ENCODE results near the gene ASGR2.
"Not testable (repeated sequence)": the region's sequence is repeated elsewhere in the genome, so short reads cannot be mapped to it uniquely, and the experiment has no call there.

Gene ASGR2

DNA sequence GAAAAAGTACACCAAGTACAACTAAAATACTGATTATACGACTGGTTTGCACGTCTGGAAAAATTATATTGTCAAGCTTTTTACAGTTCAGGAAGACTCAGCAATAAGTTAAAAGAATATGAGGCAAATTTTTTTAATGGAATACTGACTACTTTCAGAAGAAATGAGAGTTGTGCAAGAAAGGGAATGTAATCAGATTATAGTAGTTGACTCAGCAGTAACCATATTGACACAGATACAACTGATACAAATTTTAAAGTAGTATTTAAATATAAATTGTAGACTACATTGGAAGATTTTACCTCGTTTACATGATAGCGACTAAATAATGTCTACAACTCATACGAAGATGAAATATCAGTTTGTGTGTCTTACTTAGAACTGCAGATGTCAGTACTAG lies 16.7 kb downstream of the ASGR2 start:
- DNase-seq, result no peak

DNA sequence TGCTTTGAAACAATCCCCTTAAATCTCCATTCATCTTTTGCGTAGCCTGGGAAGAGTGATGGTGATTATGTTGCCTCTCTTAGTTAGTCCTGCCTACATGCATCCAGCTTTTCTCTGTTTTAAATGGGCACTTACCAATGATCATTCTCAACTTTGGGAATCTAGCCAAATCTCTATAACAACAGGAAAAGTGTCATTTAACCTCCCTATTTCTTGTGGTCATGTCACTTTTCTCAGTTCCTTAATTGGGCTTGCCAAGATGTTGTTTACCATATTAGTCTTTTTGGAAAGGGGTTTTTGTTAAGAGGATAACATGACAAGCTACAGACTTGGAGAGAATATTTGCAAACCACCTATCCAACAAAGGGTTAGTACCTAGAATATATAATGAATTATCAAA lies 19.0 kb downstream of the ASGR2 start:
- DNase-seq, result no peak

DNA sequence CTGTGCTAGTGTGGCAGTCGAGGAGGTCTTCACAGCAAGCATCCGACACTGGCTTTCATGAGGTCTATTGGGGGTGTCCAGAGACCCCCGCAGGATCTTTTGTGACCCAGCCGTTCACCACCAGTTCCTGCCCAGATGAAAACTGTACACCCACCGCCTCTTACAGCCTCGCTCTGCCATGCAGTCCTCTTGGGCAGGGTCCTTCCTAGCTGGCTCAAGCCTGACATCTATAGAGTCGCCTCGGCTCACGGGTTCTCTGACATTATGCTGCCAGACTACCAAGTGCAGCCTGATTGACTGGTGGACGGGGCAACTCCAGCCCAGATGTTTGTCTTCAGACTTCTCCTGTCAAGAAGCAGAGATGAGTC lies 20.0 kb downstream of the ASGR2 start:
- no peak for DNase-seq

DNA sequence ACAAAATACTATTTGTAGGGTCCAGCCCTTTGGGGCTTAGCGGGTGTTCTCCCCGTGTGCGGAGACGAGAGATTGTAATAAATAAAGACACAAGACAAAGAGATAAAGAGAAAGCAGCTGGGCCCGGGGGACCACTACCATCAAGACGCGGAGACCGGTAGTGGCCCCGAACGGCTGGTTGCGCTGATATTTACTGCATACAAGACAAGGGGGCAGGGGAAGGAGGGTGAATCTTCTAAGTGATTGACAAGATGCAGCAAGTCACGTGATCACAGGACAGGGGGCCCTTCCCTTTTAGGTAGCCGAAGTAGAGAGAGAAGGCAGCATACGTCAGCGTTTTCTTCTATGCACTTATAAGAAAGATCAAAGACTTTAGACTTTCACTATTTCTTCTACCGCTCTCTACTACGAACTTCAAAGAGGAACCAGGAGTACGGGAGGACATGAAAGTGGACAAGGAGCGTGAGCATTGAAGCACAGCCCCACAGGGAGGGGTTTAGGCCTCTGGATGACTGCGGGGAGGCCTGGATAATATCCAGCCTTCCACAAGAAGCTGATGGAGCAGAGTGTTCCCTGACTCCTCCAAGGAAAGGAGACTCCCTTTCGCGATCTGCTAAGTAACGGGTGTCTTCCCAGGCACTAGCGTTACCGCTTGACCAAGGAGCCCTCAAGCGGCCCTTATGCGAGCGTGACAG lies 23.2 kb downstream of the ASGR2 start:
- not testable (repeated sequence) for DNase-seq

DNA sequence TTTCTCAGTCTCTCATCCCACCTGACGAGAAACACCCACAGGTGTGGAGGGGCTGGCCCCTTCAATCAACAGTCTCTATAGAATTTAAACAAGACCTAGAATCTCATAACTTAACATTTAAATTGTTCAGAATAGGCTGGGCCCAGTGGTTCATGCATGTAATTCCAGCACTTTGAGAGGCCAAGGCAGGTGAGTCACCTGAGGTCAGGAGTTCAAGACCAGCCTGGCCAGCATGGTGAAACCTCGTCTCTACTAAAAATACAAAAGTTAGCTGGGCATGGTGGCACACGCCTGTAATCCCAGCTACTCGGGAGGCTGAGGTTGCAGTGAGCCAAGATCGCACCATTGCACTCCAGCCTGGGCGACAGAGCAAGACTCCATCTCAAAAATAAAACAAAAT lies 25.1 kb downstream of the ASGR2 start:
- not testable (repeated sequence) for DNase-seq

DNA sequence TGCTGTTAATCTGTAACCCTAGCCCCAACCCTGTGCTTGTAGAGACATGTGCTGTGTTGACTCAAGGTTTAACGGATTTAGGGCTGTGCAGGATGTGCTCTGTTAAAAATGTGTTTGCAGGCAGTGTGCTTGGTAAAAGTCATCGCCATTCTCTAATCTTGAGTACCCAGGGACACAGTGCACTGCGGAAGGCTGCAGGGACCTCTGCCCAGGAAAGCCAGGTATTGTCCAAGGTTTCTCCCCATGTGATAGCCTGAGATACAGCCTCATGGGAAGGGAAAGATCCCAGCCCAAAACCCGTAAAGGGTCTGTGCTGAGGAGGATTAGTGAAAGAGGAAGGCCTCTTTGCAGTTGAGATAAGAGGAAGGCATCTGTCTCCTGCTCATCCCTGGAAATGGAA lies 26.2 kb downstream of the ASGR2 start:
- DNase-seq, result not testable (repeated sequence)

DNA sequence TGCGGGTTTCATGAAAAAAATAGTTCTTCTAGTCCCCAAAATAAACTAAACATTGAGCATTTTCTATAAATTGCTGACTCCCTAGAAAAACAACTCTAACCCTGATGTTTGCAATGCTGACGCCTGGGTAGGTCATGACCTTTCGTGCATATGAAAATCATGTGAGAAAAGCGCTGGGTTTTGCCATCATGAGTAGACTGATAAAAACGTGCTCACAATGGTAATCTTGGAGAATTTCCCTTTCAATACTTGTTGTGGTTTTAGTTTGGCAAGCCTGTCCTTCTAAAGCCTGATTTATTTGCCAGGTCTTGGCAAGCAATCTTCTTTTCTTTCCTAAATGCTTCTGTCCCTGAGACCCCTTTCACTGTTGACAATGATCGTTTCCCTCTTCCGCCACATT lies 30.5 kb downstream of the ASGR2 start:
- DNase-seq, result no peak

DNA sequence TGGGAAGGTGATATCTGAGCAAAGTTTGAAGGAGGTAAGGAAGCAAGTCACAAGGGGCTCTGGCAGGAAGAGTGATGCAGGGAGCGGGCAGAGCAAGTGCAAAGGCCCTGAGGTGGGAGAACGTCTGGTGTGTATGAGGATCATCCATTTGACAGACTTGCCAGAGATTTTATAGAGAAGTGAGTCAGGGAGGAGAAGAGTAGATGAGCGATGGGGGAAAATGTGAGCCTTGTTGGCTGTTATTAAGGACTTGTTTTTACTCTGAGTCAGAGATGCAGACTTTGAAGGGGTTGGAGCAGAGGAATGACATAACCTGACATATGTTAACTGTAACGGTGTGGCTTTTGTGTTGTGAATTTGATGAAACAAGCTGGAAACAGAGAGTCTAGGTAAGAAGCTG lies 31.0 kb downstream of the ASGR2 start:
- no peak for DNase-seq

DNA sequence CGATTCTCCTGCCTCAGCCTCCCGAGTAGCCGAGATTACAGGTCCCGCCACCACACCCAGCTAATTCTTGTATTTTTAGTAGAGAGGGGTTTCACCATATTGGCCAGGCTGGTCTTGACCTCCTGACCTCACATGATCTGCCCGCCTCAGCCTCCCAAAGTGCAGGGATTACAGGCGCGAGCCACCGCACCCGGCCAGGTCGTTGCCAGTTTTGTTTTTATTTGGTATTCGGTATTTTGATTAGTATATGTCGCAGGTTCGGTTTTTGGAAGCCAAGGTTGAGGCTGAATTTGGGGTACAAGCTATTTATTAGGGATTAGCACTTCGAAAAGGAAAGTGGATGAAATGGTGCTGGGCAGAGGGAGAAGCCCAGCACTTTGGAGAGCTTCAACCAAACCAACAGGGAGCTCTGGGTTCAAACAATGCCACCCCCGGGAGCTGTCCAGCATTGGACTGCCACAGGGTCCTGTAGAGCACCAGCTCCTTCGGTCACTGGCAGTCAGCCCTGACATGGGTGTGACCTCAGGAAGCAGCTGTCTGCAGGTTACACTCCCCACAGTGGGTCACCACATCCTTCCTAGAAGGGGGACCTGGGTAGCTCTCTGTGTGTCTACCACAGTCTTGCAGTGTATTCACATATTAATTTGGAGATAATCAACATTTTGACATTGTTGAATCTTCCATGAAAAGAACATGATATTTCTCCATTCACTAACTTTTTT lies 33.1 kb downstream of the ASGR2 start:
- no peak for DNase-seq

DNA sequence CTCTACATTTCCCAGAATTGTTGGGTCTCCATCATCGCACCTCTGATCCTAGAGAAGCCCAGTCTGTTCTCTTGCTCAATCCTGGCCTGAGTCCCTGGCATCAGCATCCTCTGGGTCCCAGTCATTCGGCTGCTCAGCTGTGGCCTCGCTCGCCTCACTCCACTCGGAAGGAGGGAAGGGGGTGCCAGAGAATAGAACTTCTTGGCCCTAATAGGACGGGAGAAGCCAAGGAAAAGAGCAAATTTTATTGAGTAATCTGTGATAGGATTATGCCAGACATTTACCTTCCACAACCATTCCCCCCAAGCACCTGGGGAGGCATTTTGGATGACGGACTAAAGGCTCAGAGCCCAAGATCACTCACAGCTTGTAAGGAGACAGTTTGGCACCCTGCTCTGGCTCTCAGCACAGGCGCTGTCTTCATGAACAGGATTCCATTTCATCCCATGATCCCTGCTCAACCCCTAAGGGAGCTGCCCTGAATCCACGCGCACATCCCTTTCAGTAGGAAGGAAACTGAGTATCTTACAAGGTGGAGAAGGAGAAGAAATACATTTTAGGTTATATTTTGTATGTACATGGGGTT lies 34.1 kb downstream of the ASGR2 start:
- no peak for DNase-seq

DNA sequence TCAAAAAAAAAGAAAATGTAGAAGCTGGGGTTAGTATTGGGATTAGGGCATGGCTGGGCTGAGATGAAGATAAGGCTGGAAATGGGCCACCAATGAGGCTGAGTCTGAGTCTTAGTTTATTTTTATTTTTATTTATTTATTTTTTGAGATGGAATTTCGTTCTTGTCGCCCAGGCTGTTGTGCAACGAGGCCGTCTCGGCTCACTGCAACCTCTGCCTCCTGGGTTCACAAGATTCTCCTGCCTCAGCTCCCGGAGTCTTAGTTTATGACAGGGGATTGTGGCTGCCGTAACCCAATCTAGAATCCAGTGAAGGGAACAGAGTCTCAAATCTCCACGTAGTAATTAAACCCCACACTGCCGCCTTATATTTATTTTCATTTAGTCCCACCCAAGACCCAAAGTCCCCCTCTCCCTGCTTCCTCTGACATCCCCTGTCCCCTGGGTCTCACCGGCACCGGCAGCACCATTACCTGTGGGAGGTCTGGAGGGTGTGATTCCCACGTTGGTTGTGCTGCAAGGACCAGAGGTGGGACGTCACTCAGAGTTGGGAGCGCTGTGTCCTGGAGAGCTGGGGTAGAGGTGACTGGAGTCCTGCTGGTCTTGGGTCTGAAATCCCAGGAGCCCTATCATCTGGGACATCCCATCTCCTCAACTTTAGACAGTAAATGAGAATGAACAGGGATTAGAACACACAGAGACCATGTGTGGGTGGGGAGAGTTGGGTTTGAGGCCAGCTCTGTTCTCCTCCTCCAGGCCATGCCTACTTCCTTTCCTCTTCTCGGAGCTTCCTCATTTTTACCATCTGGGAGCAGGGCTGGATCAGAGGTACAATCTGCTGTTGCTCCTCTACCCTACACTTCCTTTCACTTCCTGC lies 34.8 kb downstream of the ASGR2 start, which contains the start of gene CLEC10A:
CLEC10A (minus strand) TSS at position 671 of the 875 bp plus-strand sequence. CDS start 1,439 bp downstream, outside the sequence.
- no peak for DNase-seq

DNA sequence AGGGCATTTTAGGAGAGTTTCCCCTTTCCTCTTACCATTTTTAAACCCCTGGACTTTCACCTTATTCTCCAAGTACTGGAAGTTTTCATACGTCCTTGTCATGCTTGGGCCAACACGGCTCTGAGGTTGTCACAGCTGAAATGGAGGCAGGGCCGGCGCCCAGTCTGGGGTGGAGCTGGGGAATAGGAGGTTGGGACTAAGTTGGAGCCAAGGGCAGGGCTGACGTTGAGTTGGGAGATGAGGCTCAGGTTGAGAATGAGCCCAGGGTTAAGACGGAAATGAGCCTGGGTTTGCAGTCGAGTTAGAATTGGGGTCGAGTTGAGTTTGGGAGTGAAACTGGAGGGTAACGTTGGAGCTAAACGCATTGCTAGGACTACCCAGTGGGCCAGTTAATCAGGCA lies 35.9 kb downstream of the ASGR2 start:
- no peak for DNase-seq

DNA sequence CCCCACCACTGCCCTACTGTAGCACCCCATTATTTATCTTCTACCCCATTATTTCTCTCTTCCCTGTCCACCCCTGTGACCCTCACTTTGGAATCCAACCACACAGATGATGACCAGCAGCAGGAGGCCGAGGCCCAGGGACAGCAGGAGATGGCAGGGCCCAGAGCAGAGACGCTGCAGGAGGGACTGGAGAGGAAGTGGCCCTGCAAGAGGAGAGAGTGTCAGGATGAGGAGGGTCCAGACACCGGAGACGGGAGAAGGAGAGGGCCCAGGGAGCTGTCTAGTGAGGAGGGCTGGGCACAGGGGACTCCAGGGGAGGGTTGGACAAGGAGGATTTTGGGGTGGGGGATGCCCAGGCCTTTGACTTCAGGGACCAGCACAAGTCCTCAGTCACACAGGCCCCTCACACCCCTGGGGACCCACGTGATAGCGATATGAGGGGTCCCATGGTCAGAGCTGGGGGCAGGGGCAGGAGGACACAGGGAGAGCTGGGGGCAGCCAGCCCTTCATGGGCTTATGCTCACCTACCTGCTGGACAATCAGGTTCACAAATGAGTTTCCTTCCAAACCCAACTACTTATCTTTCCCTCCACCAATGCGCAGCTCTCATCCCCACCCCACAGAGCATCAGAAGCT lies 36.6 kb downstream of the ASGR2 start:
- no peak for DNase-seq

DNA sequence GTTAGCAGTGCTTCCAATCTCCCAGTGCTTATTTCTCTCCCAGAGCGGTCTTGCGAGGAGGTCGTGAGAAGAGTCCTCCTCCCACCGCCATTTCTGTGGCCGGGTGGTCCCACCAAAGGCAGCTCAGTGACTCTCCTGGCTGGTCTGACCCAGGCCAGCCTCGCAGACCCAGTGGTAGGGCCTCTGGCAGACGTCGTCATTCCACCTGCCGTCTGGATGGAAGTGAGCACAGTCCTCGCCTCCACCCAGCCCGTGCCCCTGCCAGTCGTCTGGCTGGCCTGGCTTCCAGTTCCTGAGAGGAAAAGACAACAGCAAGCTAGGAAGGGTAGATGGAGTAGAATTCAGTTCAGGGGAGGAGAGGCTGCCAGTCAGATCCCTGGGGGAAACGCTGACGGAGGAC lies 39.7 kb downstream of the ASGR2 start:
- no peak for DNase-seq

DNA sequence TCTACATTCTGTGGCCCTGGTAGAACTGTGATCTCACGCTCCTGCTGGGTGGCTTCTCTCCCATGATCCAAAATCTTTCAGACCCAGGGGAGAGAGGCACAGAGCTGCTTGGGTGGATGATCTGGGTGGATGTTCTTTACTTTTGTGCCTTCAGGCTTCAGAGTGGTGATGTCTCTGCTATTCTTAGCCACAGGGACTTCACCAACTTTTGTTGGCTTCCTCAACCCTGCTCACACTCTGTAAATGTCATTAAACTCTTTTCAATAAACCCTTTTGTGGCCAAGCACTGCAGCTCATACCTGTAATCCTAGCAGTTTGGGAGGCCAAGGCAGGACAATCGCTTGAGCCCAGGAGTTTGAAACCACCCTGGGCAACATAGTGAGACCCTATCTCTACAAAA lies 42.2 kb downstream of the ASGR2 start:
- no peak for DNase-seq

DNA sequence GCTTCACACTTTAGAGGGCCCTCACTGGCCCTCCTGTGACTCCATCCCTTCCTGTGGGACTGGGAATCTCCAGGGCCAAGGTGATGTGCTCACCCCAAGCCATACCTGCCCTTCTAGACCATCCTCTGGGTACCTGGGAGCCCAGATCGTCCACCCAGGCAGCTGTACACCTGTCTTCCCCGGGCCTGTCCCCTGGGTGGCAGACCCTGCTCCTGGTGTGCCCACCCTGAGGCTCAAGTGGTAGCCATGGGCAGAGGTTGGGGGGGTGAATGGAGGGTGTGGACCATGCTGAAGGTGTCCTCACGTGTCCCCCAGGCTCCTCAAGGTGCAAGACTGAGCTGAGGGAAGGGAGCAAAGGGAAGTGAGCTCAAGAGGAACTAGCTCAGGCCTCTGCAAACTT lies 43.9 kb downstream of the ASGR2 start:
- no peak for DNase-seq

DNA sequence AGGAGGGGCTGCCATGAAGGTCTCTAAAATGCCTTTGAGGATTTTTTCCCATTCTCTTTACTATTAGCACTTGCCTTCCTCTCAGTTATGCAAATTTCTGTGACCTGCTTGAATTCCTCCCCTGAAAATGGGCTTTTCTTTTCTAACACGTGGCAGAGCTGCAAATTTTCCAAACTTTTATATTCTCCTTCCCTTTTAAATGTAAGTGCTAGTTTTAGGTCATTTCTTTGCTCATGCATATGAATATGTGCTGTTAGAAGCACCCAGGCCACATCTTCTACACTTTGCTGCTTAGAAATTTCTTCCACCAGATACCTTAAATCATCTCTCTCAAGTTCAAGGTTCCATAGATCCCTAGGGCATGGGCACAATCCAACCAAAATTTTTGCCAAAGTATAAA lies 46.4 kb downstream of the ASGR2 start:
- no peak for DNase-seq

DNA sequence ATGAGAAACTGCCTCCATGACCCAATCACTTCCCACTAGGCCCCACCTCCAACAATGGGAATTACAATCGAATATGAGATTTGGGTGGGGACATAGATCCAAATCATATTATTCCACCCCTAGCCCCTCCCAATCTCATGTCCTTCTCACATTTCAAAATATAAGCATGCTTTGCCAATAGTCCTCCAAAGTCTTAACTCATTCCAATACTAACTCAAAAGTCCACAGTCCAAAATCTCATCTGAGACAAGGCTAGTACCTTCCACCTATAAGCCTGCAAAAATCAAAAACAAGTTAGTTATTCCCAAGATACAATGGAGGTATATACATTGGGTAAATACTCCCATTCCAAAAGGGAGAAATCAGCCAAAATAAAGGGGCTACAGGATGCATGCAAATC lies 47.4 kb downstream of the ASGR2 start:
- DNase-seq, result no peak

DNA sequence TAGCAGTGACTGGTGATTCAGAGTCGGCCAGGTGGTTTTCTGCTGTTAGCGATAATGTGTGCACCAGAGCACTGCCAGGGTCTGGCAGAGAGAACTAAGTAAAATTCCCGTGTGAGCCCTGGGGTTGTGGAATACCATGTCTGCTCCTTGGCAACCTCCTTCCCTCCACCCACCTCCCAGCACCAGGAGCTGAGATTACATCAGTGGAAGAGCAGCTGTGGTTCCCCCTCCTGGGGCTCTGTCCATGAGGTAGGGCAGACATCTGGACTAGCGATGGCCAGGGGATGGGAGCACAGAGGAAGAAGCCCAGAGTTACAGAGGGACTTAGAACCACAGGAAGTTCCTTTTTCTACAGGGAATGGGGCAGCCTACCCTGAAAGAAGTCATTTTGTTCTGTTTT lies 50.4 kb downstream of the ASGR2 start:
- DNase-seq, result no peak

DNA sequence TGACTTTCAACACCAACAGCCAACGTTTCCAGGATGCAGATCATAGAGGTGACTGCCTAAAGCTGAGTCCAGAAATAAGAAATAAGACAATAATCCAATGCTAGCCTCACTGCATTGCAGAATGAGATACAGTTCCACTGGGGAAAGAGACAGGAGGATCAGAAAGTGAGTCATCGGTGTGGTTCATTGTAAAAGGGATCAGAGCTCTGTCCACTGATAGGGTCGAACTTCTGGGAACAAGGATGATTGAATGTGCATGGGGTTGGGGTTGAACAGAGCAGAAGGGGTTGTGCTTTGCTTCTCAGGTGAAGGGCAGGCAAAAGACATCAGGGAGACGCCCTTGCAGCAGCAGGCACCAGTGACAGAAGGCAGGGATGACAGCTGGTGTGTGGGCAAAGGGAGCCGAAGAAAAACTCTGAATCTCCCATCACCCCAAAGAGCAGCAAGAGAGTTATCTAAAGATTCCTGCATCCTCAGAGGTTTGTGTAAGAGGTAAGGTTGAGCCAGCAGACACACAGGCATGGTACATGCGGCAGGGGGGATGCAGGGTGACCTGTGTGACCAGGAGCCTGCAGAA lies 51.0 kb downstream of the ASGR2 start:
- DNase-seq, result no peak

DNA sequence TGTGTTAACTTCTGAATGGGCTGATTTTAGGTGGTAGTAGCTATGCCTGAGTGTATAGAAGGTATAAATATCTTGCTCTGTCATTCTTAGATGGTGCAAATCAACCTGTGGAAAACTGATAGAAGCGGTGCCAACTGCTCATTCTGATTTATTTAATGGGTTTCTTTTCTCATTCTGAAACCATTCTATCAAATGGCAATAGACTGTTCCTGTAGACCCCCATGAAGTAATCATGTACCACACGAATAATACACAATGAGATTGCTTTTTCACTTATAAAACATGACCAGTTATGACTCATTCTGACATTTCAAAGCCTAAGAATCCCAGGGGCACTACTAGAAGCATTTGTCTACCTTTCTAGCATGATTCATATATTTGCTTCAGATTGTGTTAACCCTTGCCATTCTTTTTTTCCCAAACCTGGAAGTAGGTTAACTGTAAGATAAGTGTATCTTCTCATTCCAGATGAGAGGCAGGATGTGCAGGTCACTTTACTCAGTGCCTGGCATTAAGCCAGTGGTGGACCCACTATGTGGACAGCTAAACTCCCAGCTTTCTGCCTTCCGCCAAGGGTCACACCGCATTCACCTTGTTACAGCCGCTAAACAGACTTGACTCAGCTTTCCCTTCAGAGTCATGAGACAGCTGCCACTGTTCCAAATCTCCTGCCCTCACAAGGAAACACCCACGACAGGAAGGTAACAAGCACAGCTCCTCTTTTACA lies 54.3 kb downstream of the ASGR2 start:
- DNase-seq, result no peak

Data from COR-L47 (cell line).